GM21619 (cell line): ENCODE measurements around the gene ABLIM1.
A peak's percentile ranks its signal among the peaks of the same experiment; 100 is the strongest.

Experiments used
- ATAC-seq: cut with Tn5 transposase; IDR thresholded peaks from one replicate; pipeline ENCODE4 v1.9.1; 2021; ENCODE audit not compliant: unreplicated experiment

ABLIM1 gene

DNA sequence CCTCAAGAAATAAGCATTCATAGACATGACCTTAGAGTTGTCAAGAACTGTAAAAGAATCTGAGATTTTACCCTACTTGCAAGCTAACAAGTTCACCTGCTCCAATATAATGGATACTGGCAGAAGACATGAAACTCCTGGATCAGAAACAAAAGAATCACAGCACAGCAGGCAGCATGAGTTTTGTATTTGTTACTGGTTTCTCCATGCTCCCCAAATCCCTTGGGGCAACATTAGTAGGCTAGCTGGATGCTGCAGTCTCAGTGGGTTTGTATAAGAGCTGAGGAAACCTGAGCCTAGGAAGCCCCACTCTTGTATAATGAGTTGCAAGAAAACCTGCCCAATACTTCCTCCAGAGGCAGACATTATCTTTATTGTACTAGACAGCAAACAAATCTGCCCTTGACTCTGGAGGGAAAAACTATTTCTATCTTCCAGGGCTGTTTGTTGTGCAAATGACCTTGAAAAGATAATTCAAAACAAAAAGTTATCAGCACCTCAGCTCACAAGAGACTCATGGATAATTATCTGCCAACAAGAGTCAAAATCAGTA, 64.8 kb downstream of the ABLIM1 start:
- ATAC-seq, result no peak

DNA sequence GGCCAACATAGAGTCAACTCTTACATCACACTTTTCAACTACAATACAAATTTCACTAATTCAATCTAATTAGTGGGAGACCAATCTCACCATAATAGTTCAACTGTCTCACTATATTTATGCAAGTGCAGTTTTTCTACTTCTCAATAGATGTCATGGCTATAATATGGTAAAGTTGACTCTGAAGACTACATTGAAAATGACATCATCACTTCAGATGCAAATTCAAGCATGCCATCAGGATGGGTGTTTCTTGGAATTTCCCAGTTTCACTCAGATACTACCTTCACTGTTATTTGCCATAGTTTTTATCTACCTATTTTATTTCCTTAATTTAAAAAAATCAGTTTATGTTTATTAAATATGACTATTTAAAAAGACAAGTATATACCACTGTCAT, 67.1 kb downstream of the ABLIM1 start:
- ATAC-seq, result no peak

DNA sequence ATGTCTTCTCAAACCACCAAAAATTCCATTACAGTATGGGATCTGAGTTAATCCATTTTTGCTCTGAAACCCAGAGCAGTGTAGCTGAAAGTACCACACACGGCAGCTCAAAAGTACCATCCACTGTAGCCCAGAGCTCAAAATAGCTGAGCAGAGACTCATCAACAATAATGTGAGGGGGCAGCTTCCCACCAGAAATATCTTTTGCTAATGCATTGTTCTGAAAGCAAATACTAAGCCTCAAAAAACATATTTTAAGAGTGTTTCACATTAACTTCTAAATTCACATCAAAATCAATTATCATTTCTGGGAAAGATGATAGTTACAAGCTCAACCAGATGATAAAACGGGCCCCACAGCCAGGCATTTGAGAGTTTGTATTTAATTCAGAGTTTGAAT, 73.7 kb downstream of the ABLIM1 start:
- ATAC-seq, result no peak

DNA sequence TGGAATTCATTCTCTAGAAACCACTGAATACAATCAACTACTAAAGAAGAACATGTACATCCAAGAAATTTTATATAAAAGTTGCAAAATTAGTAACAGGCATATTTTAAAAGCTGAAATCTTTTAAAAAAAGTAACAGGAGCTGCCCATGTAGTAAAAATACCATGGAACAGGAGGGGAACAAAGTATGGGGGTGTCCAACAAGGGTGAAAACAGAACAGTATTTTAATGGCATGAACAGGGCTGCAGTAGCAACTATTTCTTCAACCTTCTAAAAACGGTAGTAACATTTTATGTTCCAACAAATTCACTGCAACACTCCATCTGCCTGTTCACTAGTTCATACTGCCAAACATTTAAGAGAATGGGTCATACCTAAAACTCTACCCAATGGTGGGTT, 77.0 kb downstream of the ABLIM1 start:
- ATAC-seq, result no peak

DNA sequence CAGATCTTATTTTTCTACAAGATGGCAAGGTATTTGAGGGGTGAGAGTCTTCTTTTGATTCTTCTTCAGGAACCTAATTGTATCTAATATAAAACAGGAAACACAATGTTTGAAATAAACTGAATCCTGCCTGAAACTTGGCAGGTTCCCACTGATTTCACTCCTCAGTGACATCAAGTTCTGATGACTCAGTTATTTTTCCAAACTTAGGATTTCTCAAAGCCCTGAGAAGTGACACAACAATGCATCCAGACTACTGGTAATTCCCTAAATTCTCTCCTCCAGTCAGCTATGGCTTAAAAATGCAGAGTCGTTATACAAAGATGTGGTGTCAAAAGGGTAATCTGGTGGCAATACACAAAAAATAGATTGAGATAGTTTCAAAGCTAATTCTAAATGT, 80.9 kb downstream of the ABLIM1 start:
- no peak for ATAC-seq

DNA sequence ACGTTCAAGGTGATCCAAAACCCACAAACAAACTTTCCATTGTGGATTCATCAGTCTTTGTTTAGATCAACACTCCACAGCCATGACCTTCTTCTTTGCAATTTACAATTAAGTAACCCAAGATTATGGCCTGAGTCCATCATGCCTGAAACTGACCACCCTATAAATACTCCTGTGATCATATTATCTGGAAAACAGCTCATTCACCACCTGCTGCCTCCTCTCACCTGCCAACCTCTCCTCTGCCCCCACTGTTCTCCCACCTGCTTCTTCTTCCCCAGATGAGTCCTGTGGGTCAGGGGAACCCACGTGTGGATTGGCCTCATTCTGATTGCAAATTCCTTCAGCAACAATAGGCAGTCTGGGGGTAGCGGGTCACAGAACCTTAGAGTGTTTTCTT, 81.4 kb downstream of the ABLIM1 start:
- no peak for ATAC-seq

DNA sequence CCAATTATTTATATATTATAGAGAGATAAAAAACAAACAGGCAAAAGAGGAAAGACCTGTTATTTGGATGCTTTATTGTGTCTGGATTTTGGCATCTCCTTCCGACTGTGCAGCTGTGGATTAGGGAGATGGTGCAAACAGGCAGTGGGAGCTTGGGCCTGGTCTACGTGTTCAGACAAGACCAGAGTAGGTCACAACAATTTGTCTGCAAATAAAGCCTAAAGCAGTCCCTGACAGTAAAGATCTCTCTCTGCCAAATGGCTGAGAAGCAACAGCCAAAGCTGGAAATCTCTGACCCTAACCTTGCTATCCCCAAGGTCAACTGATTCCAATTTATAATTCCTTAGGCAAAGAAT, 82.0 kb downstream of the ABLIM1 start:
- ATAC-seq, result no peak

DNA sequence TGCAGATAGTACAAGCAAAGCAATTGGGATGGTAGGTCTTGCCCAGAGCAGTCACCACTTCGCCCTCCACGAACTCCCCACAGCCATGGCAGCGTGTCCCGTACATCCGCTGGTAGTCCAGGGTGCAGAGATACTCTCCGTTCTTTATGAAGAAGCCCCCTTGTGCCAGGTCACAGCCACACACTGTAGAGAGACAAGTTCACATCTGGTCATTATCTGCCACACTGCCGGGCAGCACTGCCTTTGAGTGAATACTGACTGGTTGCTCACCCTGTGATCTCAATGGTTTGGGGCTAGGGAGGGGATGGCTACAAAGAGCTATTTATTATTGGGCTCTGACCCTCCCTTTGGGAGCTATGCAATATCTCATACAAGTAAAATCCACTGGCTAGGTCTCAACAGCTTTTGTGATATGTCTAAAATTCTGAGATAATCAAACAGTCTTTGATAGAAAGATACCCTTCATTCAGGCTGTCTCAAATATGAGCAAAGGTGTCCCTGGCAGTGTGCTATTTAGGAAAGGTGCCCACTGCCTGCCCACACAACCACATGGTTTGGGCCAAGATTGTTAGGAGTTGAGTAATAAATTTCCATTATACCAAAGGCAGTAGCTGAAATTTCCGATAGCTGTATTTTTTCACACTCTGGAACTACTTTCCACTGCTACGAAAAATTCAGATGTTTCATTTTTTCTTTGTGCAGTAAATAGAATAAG, 82.5 kb downstream of the ABLIM1 start:
- no peak for ATAC-seq

DNA sequence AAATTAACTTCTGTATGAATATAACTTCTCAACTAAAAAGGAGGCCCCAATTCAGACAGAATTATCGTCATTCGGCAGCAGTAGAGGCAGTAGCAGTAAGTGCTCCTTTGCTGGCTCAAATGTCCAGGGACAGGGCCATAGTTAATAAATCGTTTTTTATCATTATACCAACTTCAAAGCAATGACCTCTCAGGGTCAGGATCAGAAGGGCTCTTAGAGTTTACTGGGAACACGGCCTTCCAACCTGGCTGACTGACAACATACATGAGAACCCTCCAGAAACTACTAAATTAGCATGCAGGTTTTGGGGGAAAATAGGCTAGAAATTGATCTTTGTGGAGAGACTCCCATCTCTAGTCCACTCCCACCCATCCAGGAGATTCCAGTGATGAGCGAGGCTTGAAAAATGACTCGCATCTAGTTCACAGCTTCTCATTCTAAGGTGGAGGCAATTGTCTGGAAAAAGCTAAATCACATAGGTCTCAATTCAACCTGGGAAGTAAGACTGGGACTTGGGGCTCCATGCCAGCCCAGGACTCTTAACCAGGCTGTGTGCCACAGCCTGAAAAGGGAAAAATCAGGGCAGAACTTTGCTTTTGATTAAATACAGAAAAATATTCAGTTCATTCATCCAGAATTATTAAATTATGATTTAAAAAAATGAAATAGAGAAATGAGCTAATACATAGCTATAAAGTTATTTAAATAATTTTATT, 84.6 kb downstream of the ABLIM1 start:
- no peak for ATAC-seq

DNA sequence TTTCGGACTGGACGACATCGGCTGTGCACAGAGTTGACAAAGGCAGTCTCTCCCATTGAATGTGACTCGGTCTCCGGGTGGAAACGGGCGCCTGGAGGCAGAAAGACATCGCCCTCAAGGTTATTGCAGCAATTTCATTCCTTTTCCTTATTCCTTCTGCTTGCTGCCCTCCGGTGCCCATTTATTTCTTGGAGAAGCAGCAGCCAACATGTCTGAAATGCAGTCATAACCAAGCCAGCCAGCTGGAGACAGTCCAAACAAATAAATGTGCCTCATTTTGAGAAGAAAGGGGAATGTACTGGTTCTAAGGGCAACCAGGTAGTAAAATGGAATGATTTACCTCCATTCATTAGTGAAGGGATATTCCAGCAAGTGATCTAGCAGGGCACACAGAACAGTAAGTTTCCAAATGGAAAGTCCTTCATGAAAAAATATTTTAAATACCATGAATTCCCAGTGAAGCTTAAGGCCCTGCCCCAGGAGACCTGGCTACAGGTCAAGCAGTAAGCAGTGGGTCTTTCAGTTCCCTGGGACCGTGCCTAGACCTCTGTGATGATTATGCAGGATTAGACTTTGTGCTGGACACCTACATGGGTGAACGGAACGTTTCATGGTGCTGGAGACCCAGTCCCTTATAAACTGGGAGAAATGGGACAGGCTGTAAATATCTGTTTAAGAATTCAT, 86.6 kb downstream of the ABLIM1 start:
- no peak for ATAC-seq

DNA sequence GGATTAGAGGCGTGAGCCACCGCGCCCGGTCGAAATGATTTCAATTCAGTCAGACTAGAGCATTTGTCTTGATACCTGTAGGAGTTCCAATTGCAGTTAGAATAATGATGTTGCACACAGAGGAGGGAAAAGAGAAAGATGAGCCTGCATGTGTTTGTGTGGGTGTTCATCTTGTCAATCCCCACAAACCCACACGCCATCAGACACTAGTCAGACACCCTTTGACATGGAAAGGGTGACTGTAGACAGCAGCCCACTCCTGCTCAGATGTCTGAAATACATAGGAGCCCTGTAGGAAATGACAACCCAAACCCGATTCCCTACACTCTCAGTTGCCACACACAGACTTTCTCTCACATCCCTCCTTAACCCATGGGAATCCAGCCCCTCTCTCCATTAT, 92.0 kb downstream of the ABLIM1 start:
- no peak for ATAC-seq

DNA sequence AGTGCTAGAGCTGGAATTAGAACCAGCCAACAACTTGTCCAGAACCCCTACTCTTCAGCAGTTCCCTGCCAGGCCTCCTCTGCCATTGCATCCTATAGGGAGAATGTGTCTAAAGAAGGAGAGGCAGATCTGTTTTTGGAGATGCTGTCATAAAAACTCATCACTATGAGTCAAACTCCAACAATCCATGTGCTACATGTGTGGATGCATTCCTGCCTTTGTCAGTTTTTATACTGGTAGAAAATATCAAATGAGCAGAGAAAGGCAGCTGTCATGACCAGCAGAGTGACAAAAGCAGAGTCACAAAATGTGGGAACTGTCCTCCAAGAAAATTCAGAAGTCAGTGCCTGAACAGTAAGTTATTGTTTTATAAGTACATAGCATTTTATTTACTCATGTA, 93.0 kb downstream of the ABLIM1 start:
- ATAC-seq, result no peak

DNA sequence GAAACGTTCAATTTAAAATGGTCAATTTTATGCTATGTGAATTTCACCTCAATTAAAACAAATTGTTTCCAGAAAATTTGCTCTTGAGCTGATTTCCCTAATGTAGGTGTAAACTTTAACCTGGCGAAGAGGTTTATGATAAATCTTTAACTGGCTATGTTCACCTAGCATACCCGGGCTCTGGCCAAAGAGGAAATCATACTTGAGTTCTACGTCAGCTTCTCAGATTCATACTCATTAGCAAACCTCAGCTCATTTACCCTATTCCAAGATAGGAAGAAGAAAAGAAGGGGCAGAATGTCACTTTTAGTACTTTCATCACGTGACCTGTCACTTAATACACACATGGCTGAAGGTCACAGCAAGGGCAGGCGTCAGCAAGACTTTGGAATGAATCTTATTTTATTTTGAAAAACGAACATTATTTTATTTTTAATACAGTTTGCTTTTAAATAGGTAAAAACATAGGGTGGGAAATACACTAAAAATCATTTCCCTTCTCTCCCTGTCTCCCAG, 97.0 kb downstream of the ABLIM1 start:
- peak; percentile 60 for ATAC-seq

GRCh38 chr10:114560144-114560543, 97.9 kb downstream of the ABLIM1 start:
- no peak for ATAC-seq

- no peak for ATAC-seq
These were observed 98.4 kb downstream of the ABLIM1 start for GRCh38 chr10:114559636-114560035.

DNA sequence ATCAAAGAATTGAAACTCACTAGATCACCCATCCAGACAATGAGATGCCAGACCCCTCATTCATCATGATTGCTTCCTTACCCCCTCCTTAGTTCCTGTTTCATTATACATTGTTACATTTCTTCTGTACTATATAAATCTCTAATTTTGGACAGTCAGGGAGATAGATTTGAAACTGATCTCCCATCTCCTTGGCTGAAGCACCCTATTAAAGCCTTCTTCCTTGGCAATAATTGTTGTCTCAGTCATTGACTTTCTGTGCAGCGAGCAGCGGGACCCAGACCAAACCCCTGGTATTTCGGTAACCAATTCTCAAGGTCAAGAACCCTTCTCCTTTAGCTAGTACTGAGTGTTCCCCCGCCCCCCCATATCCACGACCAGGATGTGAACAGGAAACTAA, 100.2 kb downstream of the ABLIM1 start:
- ATAC-seq, result no peak

- ATAC-seq, result no peak
These were observed 101.6 kb downstream of the ABLIM1 start for GRCh38 chr10:114556236-114557122.

- no peak for ATAC-seq
These were observed 104.6 kb downstream of the ABLIM1 start for GRCh38 chr10:114553436-114553835.

GRCh38 chr10:114552050-114552449, 106.0 kb downstream of the ABLIM1 start:
- ATAC-seq, result no peak

- ATAC-seq, result no peak
These were observed 106.5 kb downstream of the ABLIM1 start for GRCh38 chr10:114551636-114551972.
